ENCODE measurements around the gene TLR6.

- TF ChIP-seq CTCF (conservative IDR thresholded peaks at IDR 0.05; ENCODE audit: low read length) (no peak), EZH2phosphoT487 (IDR thresholded peaks at IDR 0.05; ENCODE audit: borderline replicate concordance) (no peak)
Observed at GRCh38 chr4:38785041-38785790, 71.4 kb downstream of the TLR6 start.

Measured in Loucy (cell line).